DMS153 (cell line): ENCODE results near the gene PLS3.
A peak's percentile ranks its signal among the peaks of the same experiment; 100 is the strongest.
"Not testable (repeated sequence)": the region's sequence is repeated elsewhere in the genome, so short reads cannot be mapped to it uniquely, and the experiment has no call there.

Experiments
- DNase-seq: peaks from one replicate; lab custom pipeline; 2025; lab: John Stamatoyannopoulos, UW

The PLS3 gene, protein sequence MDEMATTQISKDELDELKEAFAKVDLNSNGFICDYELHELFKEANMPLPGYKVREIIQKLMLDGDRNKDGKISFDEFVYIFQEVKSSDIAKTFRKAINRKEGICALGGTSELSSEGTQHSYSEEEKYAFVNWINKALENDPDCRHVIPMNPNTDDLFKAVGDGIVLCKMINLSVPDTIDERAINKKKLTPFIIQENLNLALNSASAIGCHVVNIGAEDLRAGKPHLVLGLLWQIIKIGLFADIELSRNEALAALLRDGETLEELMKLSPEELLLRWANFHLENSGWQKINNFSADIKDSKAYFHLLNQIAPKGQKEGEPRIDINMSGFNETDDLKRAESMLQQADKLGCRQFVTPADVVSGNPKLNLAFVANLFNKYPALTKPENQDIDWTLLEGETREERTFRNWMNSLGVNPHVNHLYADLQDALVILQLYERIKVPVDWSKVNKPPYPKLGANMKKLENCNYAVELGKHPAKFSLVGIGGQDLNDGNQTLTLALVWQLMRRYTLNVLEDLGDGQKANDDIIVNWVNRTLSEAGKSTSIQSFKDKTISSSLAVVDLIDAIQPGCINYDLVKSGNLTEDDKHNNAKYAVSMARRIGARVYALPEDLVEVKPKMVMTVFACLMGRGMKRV

DNA sequence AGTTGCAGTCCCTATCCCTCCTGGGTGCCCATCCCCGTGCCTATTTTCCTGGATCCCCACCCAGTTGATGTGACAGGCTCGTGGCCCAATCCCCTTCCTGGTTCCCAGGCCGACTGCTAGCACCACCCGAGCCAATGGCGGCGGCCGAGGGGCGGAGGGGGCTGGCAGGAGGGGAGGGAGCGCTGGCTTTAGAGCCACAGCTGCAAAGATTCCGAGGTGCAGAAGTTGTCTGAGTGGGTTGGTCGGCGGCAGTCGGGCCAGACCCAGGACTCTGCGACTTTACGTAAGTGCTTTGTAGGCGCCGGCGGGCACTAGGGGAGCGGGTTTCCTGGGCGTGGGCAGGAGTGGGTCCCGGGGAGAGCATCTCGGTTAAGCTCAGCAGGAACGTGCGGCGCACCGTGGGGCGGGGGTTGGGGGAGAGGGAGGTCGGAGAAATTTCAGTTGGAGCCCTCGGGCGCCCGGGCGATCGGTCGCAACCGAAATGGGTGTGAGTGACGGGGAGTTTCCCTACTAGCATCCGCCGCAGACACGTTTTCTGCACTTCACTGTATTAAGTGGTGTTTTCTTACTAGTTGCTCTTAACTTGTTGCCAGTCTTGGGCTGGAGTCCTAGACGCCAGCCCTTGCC lies at the start of gene PLS3:
PLS3 (plus strand) TSS at position 197 of the 627 bp plus-strand sequence. CDS start 49,077 bp downstream, outside the sequence.
- no peak for DNase-seq

- no peak for DNase-seq
Observed at GRCh38 chrX:115518113-115518512, 42.9 kb upstream of the PLS3 start.

GRCh38 chrX:115521741-115522140 lies 39.2 kb upstream of the PLS3 start:
- DNase-seq, result no peak

DNA sequence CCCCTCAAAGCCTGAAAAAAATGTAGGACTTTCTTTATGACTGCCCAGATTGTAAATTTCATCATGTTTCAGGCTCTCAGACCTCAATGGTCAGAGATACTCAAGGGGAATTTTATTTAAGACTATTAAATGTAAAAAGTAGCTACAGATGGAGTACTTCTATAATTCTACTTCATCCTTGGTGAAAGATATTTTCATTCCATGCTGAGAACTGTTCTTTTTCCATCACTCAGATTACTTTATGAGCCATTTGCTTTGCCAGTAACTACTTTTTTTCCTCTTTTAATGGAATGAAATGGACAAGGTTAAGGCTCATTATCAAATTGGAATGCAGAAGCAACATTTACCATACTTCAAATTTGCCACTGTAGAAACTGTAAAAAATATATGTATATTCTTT lies 38.0 kb upstream of the PLS3 start:
- no peak for DNase-seq

DNA sequence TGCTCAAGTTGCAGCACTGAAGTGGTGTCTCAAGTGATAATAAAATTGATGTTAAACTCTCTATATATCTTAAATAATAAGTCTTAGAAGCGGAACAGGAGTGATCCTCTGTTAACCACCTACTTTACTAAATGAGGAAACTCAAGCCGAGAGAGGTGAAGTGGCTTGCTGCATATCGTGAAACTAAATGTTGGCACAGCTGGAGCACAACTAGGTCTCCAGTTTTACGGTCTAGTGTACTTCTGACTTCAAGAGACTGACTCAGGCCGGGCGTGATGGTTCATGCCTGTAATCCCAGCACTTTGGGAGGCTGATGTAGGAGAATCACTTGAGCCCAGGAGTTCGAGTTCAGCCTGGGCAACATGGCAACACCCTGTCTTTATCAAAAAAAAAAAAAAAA lies 35.5 kb upstream of the PLS3 start:
- peak; percentile 27 for DNase-seq

GRCh38 chrX:115531818-115532403 lies 29.1 kb upstream of the PLS3 start:
- no peak for DNase-seq

GRCh38 chrX:115533485-115533884 lies 27.5 kb upstream of the PLS3 start:
- no peak for DNase-seq

GRCh38 chrX:115534383-115534782 lies 26.6 kb upstream of the PLS3 start:
- DNase-seq, result no peak

DNA sequence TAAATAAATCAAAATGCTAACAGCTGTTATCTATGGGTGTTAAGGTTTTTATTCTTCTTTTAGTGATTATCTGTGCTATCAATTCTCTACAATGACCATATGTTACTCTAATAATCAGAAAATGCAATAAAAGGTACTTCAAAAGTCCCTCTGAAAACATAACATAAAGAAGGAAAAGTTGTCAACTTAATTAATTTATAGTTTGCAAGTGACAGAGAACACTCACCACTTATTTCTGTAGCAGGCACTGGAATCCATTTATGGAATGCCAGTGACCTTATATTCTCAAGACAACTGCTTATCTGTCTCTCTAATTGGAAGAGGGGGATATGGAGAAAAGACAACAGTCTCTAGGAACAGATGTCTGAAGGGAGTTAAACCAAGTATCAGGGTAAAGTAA lies 25.6 kb upstream of the PLS3 start:
- no peak for DNase-seq

DNA sequence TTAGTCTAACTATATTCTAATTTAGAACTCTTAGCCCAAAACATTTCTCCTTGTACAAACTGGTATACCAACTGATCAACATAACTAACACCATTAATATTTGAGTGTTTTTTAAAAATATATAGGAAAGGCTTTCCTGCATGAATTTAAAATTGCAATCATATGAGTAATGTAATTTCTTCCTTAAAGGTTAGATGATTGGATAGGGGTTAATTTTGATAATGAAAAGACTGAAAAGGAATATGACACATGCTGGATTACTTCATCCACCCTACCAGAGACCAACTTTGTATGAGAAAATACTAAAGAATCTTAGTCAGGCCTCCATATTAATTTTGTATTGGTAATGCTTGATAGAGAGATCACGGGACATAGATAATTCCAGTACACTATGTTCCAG lies 25.1 kb upstream of the PLS3 start:
- no peak for DNase-seq

- no peak for DNase-seq
Observed at GRCh38 chrX:115539841-115540240, 21.1 kb upstream of the PLS3 start.

- not testable (repeated sequence) for DNase-seq
Observed at GRCh38 chrX:115541045-115541444, 19.9 kb upstream of the PLS3 start.

DNA sequence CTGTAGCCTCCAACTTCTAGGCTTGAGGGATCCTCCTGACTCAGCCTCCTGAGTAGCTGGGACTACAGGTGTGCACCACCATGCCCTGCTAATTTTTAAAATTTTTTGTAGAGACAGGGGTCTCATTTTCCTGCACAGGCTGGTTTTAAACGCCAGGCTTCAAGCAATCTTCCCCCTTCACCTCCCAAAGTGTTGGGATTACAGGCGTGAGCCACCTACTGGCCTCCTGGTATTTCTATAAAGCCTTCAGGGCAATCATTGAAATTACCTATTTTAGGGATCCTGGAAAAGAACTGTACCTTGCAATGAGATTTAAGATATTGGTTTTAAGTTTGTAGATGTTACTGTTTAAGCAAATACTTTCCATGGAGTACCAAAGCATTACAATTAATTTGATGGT lies 13.5 kb upstream of the PLS3 start:
- DNase-seq, result no peak

DNA sequence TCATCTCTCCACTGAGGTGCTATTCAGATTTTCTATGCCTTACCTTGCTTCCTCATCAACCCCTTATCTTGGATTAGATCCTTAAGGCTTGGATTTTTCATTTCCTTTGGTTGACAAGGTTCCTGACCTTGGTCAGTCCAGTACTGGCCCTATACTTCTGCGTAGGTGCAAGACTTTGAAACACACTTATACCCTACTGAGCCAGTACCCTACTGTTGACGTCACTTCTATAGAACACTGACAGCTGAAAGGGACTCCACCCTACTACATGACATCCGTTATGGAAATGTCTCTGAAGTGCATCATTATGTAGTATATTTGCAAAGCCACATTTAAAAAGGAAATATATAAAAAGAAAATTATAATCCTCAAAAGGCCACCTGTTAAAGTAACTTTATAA lies 12.0 kb upstream of the PLS3 start:
- no peak for DNase-seq

DNA sequence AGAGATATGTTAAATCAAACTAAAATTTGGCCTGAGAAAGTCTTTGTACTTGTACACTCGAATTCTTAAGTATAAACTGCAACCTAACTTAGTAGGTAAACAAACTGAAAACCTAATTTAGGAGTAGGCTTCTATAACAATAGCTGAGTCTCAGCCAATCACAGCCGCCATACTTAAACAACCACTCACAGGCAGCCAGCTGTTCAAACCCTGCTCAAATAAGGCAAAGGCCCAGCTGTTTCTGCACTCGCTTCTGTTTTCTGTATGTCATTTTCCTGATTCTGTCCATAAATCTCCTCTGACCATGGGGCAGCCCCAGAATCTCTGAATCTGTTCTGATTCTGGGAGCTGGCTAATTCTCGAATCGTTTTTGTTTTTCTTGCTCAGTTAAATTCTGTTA lies 7.8 kb upstream of the PLS3 start:
- DNase-seq, result no peak

DNA sequence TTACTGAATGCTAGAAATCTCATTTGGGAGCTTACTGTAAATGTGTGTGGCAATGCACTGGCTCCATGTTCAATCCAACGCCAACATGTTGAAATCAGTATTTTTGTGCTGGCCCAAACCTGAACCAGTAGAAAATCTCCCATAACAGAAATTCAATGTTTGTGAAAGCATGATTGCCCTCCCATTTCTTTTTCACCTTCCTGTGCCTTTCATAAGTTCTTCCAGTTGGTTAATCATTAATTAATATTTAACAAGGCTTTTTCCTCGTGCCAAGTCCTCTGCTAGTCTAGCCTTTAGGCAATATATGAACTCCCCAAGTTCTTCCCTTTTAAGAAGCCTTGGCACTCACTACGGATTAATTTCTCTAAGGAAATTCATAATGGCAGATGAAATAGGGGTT lies 1.3 kb upstream of the PLS3 start:
- no peak for DNase-seq

GRCh38 chrX:115560211-115560977 lies 580 bp upstream of the PLS3 start:
- no peak for DNase-seq

- no peak for DNase-seq
Observed at GRCh38 chrX:115561605-115562479, 868 bp downstream of the PLS3 start.

DNA sequence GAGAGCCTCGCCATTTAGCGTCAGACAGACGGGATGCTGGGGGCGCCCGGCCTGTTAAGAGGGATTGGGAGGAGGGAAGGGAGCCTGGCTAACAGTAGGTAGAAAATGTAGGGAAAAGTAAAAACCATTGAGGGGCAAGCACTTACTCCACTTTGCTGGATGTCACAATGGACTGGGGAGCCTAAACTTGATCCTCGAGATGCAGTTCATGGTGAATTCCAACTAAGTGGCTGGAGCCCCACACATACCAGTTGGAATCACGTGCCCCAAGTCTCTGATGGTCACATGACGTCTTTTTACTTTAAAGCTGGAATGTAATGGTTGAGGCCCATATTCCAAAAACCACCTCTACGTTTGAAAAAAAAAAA lies 1.5 kb downstream of the PLS3 start:
- DNase-seq, result no peak

GRCh38 chrX:115563633-115564162 lies 2.7 kb downstream of the PLS3 start:
- no peak for DNase-seq

DNA sequence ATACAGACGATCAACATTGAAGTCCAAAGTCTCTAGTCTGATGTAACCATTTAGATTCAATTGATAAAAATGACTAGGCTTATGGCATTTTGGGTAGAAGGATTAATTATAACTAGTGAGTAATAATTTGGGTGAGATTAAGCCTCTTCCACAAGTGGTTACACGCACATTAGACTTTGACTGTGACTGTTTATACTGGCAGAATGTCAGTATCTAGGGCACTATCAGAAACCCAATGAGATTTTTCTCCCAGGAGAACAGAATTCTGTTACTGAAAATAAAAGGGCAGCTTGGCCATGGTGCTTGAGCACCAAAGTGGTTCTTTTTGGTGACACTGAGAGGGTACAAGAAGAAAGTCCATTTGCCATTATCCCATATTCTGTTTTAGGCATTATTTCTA lies 3.3 kb downstream of the PLS3 start:
- no peak for DNase-seq
